HG03558 (cell line): ENCODE results near the gene MAP4K4.
"Not testable (repeated sequence)": the region's sequence is repeated elsewhere in the genome, so short reads cannot be mapped to it uniquely, and the experiment has no call there.

Experiments
- ATAC-seq: cut with Tn5 transposase; IDR thresholded peaks from one replicate; pipeline ENCODE4 v1.9.1; 2021; ENCODE audit warnings: moderate number of reproducible peaks; ENCODE audit not compliant: unreplicated experiment; ENCODE audit errors: extremely low read depth

MAP4K4 gene

DNA sequence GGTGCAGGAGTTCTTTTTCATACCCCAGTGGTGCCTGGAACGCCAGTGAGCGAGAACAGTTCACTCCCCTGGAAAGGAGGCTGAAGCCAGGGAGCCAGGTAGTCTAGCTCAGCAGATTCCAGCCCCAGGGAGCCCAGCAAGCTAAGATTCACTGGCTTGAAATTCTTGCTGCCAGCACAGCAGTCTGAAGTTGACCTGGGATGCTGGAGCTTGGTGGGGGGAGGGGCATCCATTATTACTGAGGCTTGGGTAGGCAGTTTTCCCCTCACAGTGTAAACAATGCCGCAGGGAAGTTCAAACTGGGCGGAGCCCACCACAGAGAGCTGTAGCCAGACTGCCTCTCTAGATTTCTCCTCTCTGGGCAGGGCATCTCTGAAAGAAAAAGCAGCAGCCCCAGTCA, 238.3 kb downstream of the MAP4K4 start:
- not testable (repeated sequence) for ATAC-seq

- ATAC-seq: no peak
These were observed 245.3 kb downstream of the MAP4K4 start for GRCh38 chr2:101942851-101943250.
